HepG2 (cell line): ENCODE measurements around the gene CERS5. TPM values are rescaled to one million over a fixed set of nuclear protein-coding genes. Genes with fewer than 3 reads are reported as not detected.

Experiments
- ATAC-seq: fragments of 200-7000 bp; cut with Tn5 transposase; 3 replicates; pipeline ENCODE4 v1.9.1; 2020; ENCODE audit warnings: mild to moderate bottlenecking, moderate library complexity
- BruUV-seq: library from RNA; stranded (reverse); fragments of 400-500 nt; replicated peaks from 2 replicates; lab custom pipeline; 2021; lab: Mats Ljungman, UMichigan
- CTCF ChIA-PET: fragments of 300-600 bp; formaldehyde crosslinking; extraction: SDS; loops from one replicate; lab custom pipeline; 2021; ENCODE audit warnings: low total read pairs, inconsistent platforms, low intra/inter-chr PET ratio; lab: Yijun Ruan, JAX
- POLR2A ChIA-PET: fragments of 350-600 bp; sonication (Branson Sonifier 250); formaldehyde crosslinking; loops from one replicate; lab custom pipeline; 2020; ENCODE audit warnings: antibody characterized with exemption, inconsistent platforms; lab: Yijun Ruan, JAX
- DNase-seq: peaks from one replicate; pipeline ENCODE4 v3.0.0-alpha.2; 2015; ENCODE audit warnings: low spot score
- FAIRE-seq: peaks from 3 replicates; lab custom pipeline; 2011; peaks lifted over from hg19 to GRCh38; lab: Jason Lieb, UNC
- H2AFZ ChIP-seq: one replicate; pipeline ENCODE4 v1.6.1; 2011; ENCODE audit warnings: low read length, inconsistent platforms
- H3K27ac ChIP-seq: fragments of 300-600 bp; 3 replicates; pipeline ENCODE4 v1.8.0; 2011; ENCODE audit warnings: mixed run types, mild to moderate bottlenecking, mixed read lengths, low read length, inconsistent platforms; ENCODE audit not compliant: insufficient read depth; ENCODE audit errors: extremely low read length
- H3K27me3 ChIP-seq, 2 experiments: fragments of 200-600 bp in 1 of 2; 2 replicates in 1 of 2; 3 replicates in 1 of 2; pipeline versions ENCODE4 v1.6.0 to v1.8.0; 2011; ENCODE audit warnings: low read length in 2 of 2, mild to moderate bottlenecking in 2 of 2, moderate library complexity in 2 of 2, inconsistent platforms in 1 of 2; ENCODE audit not compliant: insufficient read depth in 2 of 2, control insufficient read depth in 1 of 2
- H3K36me3 ChIP-seq, 2 experiments: fragments of 200-600 bp in 1 of 2; replicated peaks in 1 of 2; 2 replicates in 1 of 2; 3 replicates in 1 of 2; pipeline versions ENCODE4 v1.5.1 to v1.8.0; 2011; ENCODE audit warnings: low read length in 2 of 2, inconsistent platforms in 1 of 2; ENCODE audit not compliant: insufficient read depth in 2 of 2, control insufficient read depth in 1 of 2
- H3K4me1 ChIP-seq: 2 replicates; pipeline ENCODE4 v1.5.1; 2012; ENCODE audit warnings: low read length, inconsistent platforms; ENCODE audit not compliant: insufficient read depth
- H3K4me2 ChIP-seq: 2 replicates; pipeline ENCODE4 v1.6.0; 2011; ENCODE audit warnings: low read depth, low read length, inconsistent platforms
- H3K4me3 ChIP-seq, 3 experiments: fragments of 200-600 bp in 1 of 3; sonication (generic), shearing (Covaris generic) in 1 of 3; replicated peaks in 1 of 3; 2 replicates each; pipeline ENCODE4 v1.5.1; 2011 to 2016; ENCODE audit warnings: low read length in 3 of 3, inconsistent platforms in 2 of 3, low read depth in 2 of 3, mild to moderate bottlenecking in 2 of 3, control low read depth in 1 of 3, mixed read lengths in 1 of 3; ENCODE audit not compliant: insufficient read depth in 1 of 3
- H3K79me2 ChIP-seq: one replicate; pipeline ENCODE4 v1.6.1; 2011; ENCODE audit warnings: low read length, inconsistent platforms; ENCODE audit not compliant: insufficient read depth
- H3K9ac ChIP-seq: 2 replicates; pipeline ENCODE4 v1.6.0; 2011; ENCODE audit warnings: mild to moderate bottlenecking, low read depth, low read length, inconsistent platforms; ENCODE audit not compliant: insufficient read depth
- H3K9me3 ChIP-seq: 2 replicates; pipeline ENCODE4 v1.5.1; 2012; ENCODE audit warnings: mild to moderate bottlenecking, low read length
- H4K20me1 ChIP-seq: 2 replicates; pipeline ENCODE4 v1.6.0; 2011; ENCODE audit warnings: inconsistent platforms, mild to moderate bottlenecking, low read length, moderate library complexity; ENCODE audit not compliant: insufficient read depth
- CREB1 ChIP-seq, 2 experiments: fragments of 450-650 bp in 1 of 2; IDR thresholded peaks; 2 replicates each; pipeline ENCODE4 v1.6.1; 2016 to 2017; ENCODE audit warnings: control low read depth in 1 of 2, mild to moderate bottlenecking in 1 of 2, missing compliant biosample characterization in 1 of 2, missing genetic modification characterization in 1 of 2
- HES4 ChIP-seq: sonication (generic); formaldehyde crosslinking; IDR thresholded peaks from 2 replicates; pipeline ENCODE4 v1.9.0; 2021; ENCODE audit warnings: mild to moderate bottlenecking, missing genetic modification reagents, borderline replicate concordance
- HNF1B ChIP-seq: sonication (generic); formaldehyde crosslinking; IDR thresholded peaks from 2 replicates; pipeline ENCODE4 v1.5.1; 2020; ENCODE audit warnings: mild to moderate bottlenecking, moderate library complexity, missing genetic modification reagents
- HNRNPUL1 ChIP-seq: fragments of 200-400 bp; formaldehyde crosslinking; IDR thresholded peaks from 2 replicates; pipeline ENCODE4 v1.6.1; 2017; ENCODE audit warnings: low read depth, mild to moderate bottlenecking, low read length, moderate library complexity
- KAT2B ChIP-seq: fragments of 150-350 bp; IDR thresholded peaks from 2 replicates; pipeline ENCODE4 v1.6.1; 2014; ENCODE audit warnings: low read depth, low read length, borderline replicate concordance
- MAF1 ChIP-seq: sonication (generic); formaldehyde crosslinking; IDR thresholded peaks from 2 replicates; pipeline ENCODE4 v1.5.0; 2020; ENCODE audit warnings: missing genetic modification reagents, borderline replicate concordance
- NFIC ChIP-seq: IDR thresholded peaks from 2 replicates; pipeline ENCODE4 v1.6.1; 2012; ENCODE audit warnings: mild to moderate bottlenecking, low read length, inconsistent platforms
- PHF5A ChIP-seq: IDR thresholded peaks from one replicate; pipeline ENCODE4 v1.6.1; 2018; ENCODE audit warnings: low read depth, missing genetic modification reagents; ENCODE audit not compliant: unreplicated experiment
- SP4 ChIP-seq: sonication (generic); formaldehyde crosslinking; IDR thresholded peaks from 2 replicates; pipeline ENCODE4 v1.8.1; 2023; ENCODE audit warnings: mild to moderate bottlenecking, missing genetic modification reagents
- SSRP1 ChIP-seq: IDR thresholded peaks from 2 replicates; pipeline ENCODE4 v1.6.1; 2016; ENCODE audit warnings: control low read depth
- TBL1XR1 ChIP-seq: fragments of 150-350 bp; IDR thresholded peaks from 2 replicates; pipeline ENCODE4 v1.6.1; 2014; ENCODE audit warnings: borderline replicate concordance, low read length; ENCODE audit not compliant: partially characterized antibody
- ZNF501 ChIP-seq: sonication (generic); formaldehyde crosslinking; IDR thresholded peaks from 2 replicates; pipeline ENCODE4 v1.5.1; 2020; ENCODE audit warnings: mild to moderate bottlenecking, moderate library complexity, missing genetic modification reagents
- ZNF598 ChIP-seq: sonication (generic); formaldehyde crosslinking; IDR thresholded peaks from 2 replicates; pipeline ENCODE4 v1.5.1; 2020; ENCODE audit warnings: mild to moderate bottlenecking, missing genetic modification reagents, borderline replicate concordance
- ZNF672 ChIP-seq: sonication (generic); formaldehyde crosslinking; IDR thresholded peaks from 2 replicates; pipeline ENCODE4 v1.8.1; 2022; ENCODE audit warnings: missing genetic modification reagents
- ZNF713 ChIP-seq: sonication (generic); formaldehyde crosslinking; IDR thresholded peaks from 2 replicates; pipeline ENCODE4 v1.4.0; 2020; ENCODE audit warnings: mild to moderate bottlenecking, missing genetic modification reagents
- ZNF768 ChIP-seq: sonication (generic); formaldehyde crosslinking; IDR thresholded peaks from 2 replicates; pipeline ENCODE4 v1.4.0; 2020; ENCODE audit warnings: missing genetic modification reagents
- ZSCAN31 ChIP-seq: sonication (generic); formaldehyde crosslinking; IDR thresholded peaks from 2 replicates; pipeline ENCODE4 v1.5.0; 2020; ENCODE audit warnings: low read depth, mild to moderate bottlenecking, missing genetic modification reagents
- WGBS: methylation state at CpG from one replicate; pipeline ENCODE4 v1.1.6; 2017; ENCODE audit warnings: low lambda C conversion rate; 5-methylcytosine and 5-hydroxymethylcytosine counted together
- in situ Hi-C: cut with HindIII; loops from 2 replicates; pipeline ENCODE4 v1.10.0; 2017; ENCODE audit warnings: low pct_unique_long_range_greater_than_20kb; ENCODE audit not compliant: extremely low pct_ligation_motif_present
- intact Hi-C: fragments of 100-400 bp; cut with micrococcal nuclease; formaldehyde crosslinking; loops from one replicate; pipeline ENCODE4 v1.10.0; 2022; ENCODE audit not compliant: unreplicated experiment
- polyA plus RNA-seq, 8 experiments: library from polyadenylated mRNA; depleted of rRNA in 3 of 8; stranded (reverse) in 7 of 8; unstranded in 1 of 8; fragments of >200 nt; fragmentation: Illumina TruSeq in 4 of 8; extraction: Trizol in 4 of 8; gene quantifications; 2 replicates each; pipeline versions ENCODE4 v1.2.1 to v1.2.3, GENCODE V29; 2011 to 2016; ENCODE audit warnings: low read depth in 4 of 8, missing spikeins in 1 of 8, mixed read lengths in 1 of 8; ENCODE audit not compliant: insufficient read depth in 1 of 8
- total RNA-seq, 5 experiments: library from RNA; depleted of rRNA; stranded (reverse); fragments of >200 nt; fragmentation: Illumina TruSeq; extraction: Trizol; gene quantifications; 2 replicates each; pipeline ENCODE4 v1.2.3, GENCODE V29; 2016; ENCODE audit warnings: low read depth in 1 of 5
- TF ChIP-seq, protein P1 (sequence below): sonication (generic); formaldehyde crosslinking; IDR thresholded peaks from 2 replicates; pipeline ENCODE4 v1.8.0; 2023; ENCODE audit warnings: mild to moderate bottlenecking, missing genetic modification reagents
- TF ChIP-seq, protein P2 (sequence below): sonication (generic); formaldehyde crosslinking; IDR thresholded peaks from 2 replicates; pipeline ENCODE4 v1.4.0; 2020; ENCODE audit warnings: missing genetic modification reagents, borderline replicate concordance
- TF ChIP-seq, protein P3 (sequence below): sonication (generic); formaldehyde crosslinking; conservative IDR thresholded peaks from 2 replicates; pipeline ENCODE4 v1.5.0; 2020; ENCODE audit warnings: missing genetic modification reagents

The CERS5 gene
- total and polyA plus RNA-seq, 2 of the 13 experiments (the other 11 are each of a cell fraction or from before 2014, with no cell fraction given): 22.3 to 48.8 TPM

DNA sequence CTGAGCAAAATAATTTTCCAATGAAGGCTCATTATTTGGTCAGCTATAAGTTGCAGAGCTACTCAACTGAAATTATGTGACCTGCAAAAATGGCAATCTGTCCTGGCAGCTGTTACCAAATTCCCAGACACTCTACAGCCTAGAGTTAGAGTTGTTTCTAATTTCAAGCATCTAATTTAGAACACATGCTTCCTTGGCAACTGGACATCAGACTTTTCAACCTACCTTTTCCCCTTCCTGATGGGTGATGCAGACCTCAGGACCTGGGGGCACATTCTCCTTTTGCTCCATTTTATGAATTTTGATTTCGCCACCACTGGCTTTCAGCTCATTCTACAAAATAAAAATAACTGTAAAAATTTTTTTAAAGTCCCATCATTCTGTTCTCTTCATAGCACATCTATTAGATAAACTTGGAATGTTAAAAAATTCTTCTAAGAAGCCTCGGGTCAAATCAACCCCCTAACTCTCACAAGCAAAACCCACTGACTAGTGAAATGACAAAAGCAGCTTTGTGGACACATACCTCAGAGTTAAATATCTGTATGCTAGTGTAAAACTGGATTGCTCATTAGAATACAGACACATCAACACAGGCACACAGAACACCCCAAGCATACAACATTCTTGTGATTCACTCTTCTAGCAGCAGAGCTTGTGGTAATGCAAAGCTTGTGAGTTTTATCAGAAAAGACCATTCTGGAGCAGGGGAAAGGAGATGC lies 33.5 kb upstream of the CERS5 start:
- Histone ChIP-seq H3K79me2 (no peaks in the 10 kb centered on the region), H3K27ac (no peak overlapping the region), H3K4me2 (no peak overlapping the region), H3K9ac (no peak overlapping the region), H3K4me1 (0 out of 2 replicates have a peak, but pooled peaks cover 6% of the 10 kb centered on the region), H3K9me3 (no peaks in the 10 kb centered on the region), H2AFZ (no peak overlapping the region), H3K4me3 (no peak overlapping the region), H3K36me3 (peaks cover 7 to 12% of the 10 kb centered on the region in 2 experiments; a peak in 3 of 5 replicates), H3K27me3 (no peaks in the 10 kb centered on the region; a peak in 1 of 5 replicates), H4K20me1 (no peaks in the 10 kb centered on the region)
- no peak for ATAC-seq
- FAIRE-seq: no peak
- ChIA-PET CTCF (no interaction called here), POLR2A (no interaction called here)
- DNase-seq: no peak
- no TSS peak for BruUV-seq
- in situ Hi-C loops (no loop called here), intact Hi-C loops (no loop called here)
- 93% methylated on average over 2 of the region's 2 CpGs for WGBS
- TF ChIP-seq, protein P1, sequence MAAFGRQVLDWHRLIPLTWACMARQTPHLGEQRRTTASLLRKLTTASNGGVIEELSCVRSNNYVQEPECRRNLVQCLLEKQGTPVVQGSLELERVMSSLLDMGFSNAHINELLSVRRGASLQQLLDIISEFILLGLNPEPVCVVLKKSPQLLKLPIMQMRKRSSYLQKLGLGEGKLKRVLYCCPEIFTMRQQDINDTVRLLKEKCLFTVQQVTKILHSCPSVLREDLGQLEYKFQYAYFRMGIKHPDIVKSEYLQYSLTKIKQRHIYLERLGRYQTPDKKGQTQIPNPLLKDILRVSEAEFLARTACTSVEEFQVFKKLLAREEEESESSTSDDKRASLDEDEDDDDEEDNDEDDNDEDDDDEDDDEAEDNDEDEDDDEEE: no peak
- no peak for TF ChIP-seq MAF1 (CRISPR knock-in tag)
- no peak for TF ChIP-seq SSRP1 (CRISPR knock-in tag)
- no peak for TF ChIP-seq SP4
- no peak for TF ChIP-seq CREB1 (IDR thresholded peaks at IDR 0.05)
- TF ChIP-seq CREB1 (CRISPR knock-in tag; IDR thresholded peaks at IDR 0.05): no peak
- no peak for TF ChIP-seq TBL1XR1
- no peak for TF ChIP-seq ZNF501 (CRISPR knock-in tag)
- TF ChIP-seq NFIC: no peak
- TF ChIP-seq, protein P2, sequence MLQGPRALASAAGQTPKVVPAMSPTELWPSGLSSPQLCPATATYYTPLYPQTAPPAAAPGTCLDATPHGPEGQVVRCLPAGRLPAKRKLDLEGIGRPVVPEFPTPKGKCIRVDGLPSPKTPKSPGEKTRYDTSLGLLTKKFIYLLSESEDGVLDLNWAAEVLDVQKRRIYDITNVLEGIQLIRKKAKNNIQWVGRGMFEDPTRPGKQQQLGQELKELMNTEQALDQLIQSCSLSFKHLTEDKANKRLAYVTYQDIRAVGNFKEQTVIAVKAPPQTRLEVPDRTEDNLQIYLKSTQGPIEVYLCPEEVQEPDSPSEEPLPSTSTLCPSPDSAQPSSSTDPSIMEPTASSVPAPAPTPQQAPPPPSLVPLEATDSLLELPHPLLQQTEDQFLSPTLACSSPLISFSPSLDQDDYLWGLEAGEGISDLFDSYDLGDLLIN (CRISPR knock-in tag): no peak
- TF ChIP-seq ZNF768: no peak
- TF ChIP-seq HES4 (CRISPR knock-in tag): no peak
- no peak for TF ChIP-seq KAT2B
- TF ChIP-seq, protein P3, sequence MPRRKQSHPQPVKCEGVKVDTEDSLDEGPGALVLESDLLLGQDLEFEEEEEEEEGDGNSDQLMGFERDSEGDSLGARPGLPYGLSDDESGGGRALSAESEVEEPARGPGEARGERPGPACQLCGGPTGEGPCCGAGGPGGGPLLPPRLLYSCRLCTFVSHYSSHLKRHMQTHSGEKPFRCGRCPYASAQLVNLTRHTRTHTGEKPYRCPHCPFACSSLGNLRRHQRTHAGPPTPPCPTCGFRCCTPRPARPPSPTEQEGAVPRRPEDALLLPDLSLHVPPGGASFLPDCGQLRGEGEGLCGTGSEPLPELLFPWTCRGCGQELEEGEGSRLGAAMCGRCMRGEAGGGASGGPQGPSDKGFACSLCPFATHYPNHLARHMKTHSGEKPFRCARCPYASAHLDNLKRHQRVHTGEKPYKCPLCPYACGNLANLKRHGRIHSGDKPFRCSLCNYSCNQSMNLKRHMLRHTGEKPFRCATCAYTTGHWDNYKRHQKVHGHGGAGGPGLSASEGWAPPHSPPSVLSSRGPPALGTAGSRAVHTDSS (CRISPR knock-in tag): no peak
- TF ChIP-seq ZNF713 (CRISPR knock-in tag): no peak
- TF ChIP-seq ZNF672: no peak
- TF ChIP-seq HNRNPUL1: no peak
- TF ChIP-seq HNF1B: no peak
- no peak for TF ChIP-seq ZNF598 (CRISPR knock-in tag)
- no peak for TF ChIP-seq ZSCAN31 (CRISPR knock-in tag)
- no peak for TF ChIP-seq PHF5A (CRISPR knock-in tag)
